Esophagus squamous epithelium (tissue), 4 donors: Measurements from ENCODE around the gene TAGLN3.

Experiments used
- CTCF ChIP-seq, 6 experiments: fragments of 450-650 bp in 4 of 6; fragments of 200-600 bp in 2 of 6; sonication (generic) in 2 of 6; IDR thresholded peaks; one replicate each; pipeline ENCODE4 v1.5.1; 2016 to 2019; ENCODE audit warnings: antibody characterized with exemption in 6 of 6, mild to moderate bottlenecking in 4 of 6, moderate library complexity in 4 of 6
- POLR2A ChIP-seq, 4 donors: fragments of 450-650 bp; IDR thresholded peaks; one replicate each; pipeline ENCODE4 v1.6.1; 2017; ENCODE audit warnings: antibody characterized with exemption in 4 of 4, mild to moderate bottlenecking in 4 of 4, moderate library complexity in 3 of 4

- TF ChIP-seq CTCF (IDR thresholded peaks at IDR 0.05), result no peak
- no peak for TF ChIP-seq POLR2A (IDR thresholded peaks at IDR 0.05)
Observed at GRCh38 chr3:112005091-112005672, 6.5 kb downstream of the TAGLN3 start.
